Measurements from ENCODE around the gene MTARC2.

Gene MTARC2

GRCh38 chr1:220717800-220718640 lies 30.1 kb upstream of the MTARC2 start:
- TF ChIP-seq SIN3A (IDR thresholded peaks at IDR 0.05; ENCODE audit: borderline replicate concordance, insufficient read depth, low read length) (no peak), FOXP2 (optimal IDR thresholded peaks at IDR 0.05; ENCODE audit: borderline replicate concordance, extremely low read depth, extremely low read length, insufficient read depth) (no peak), TAF1 (IDR thresholded peaks at IDR 0.05; ENCODE audit: borderline replicate concordance, insufficient read depth, low read length) (no peak), POLR2AphosphoS5 (IDR thresholded peaks at IDR 0.05; ENCODE audit: low read depth, low read length) (no peak), REST (IDR thresholded peaks at IDR 0.05; ENCODE audit: insufficient read depth in 1 of 2, low read depth in 2 of 2, low read length in 2 of 2) (no peak)

GRCh38 chr1:220726634-220727033 lies 21.5 kb upstream of the MTARC2 start:
- TF ChIP-seq POLR2AphosphoS5 (IDR thresholded peaks at IDR 0.05; ENCODE audit: low read depth, low read length) (no peak), TAF1 (IDR thresholded peaks at IDR 0.05; ENCODE audit: borderline replicate concordance, insufficient read depth, low read length) (no peak), FOXP2 (optimal IDR thresholded peaks at IDR 0.05; ENCODE audit: borderline replicate concordance, extremely low read depth, extremely low read length, insufficient read depth) (no peak), SIN3A (IDR thresholded peaks at IDR 0.05; ENCODE audit: borderline replicate concordance, insufficient read depth, low read length) (no peak), REST (IDR thresholded peaks at IDR 0.05; ENCODE audit: insufficient read depth in 1 of 2, low read depth in 2 of 2, low read length in 2 of 2) (no peak)

GRCh38 chr1:220727519-220727918 lies 20.6 kb upstream of the MTARC2 start:
- TF ChIP-seq REST (IDR thresholded peaks at IDR 0.05; ENCODE audit: insufficient read depth in 1 of 2, low read depth in 2 of 2, low read length in 2 of 2) (no peak), SIN3A (IDR thresholded peaks at IDR 0.05; ENCODE audit: borderline replicate concordance, insufficient read depth, low read length) (no peak), FOXP2 (optimal IDR thresholded peaks at IDR 0.05; ENCODE audit: borderline replicate concordance, extremely low read depth, extremely low read length, insufficient read depth) (no peak), TAF1 (IDR thresholded peaks at IDR 0.05; ENCODE audit: borderline replicate concordance, insufficient read depth, low read length) (no peak), POLR2AphosphoS5 (IDR thresholded peaks at IDR 0.05; ENCODE audit: low read depth, low read length) (no peak)

- no peak for TF ChIP-seq FOXP2 (optimal IDR thresholded peaks at IDR 0.05; ENCODE audit: borderline replicate concordance, extremely low read depth, extremely low read length, insufficient read depth)
- no peak for TF ChIP-seq SIN3A (IDR thresholded peaks at IDR 0.05; ENCODE audit: borderline replicate concordance, insufficient read depth, low read length)
- no peak for TF ChIP-seq REST (IDR thresholded peaks at IDR 0.05; ENCODE audit: insufficient read depth in 1 of 2, low read depth in 2 of 2, low read length in 2 of 2)
- no peak for TF ChIP-seq TAF1 (IDR thresholded peaks at IDR 0.05; ENCODE audit: borderline replicate concordance, insufficient read depth, low read length)
- no peak for TF ChIP-seq POLR2AphosphoS5 (IDR thresholded peaks at IDR 0.05; ENCODE audit: low read depth, low read length)
Observed at GRCh38 chr1:220730486-220730885, 17.6 kb upstream of the MTARC2 start.

All from PFSK-1 (cell line).